Activated CD4-positive, alpha-beta T cell treated with anti-CD3 and anti-CD28 coated beads, Interleukin-2, amount 50 U/mL, for 16 hours (primary cell): ENCODE results near the gene DPM3.
"Not testable (repeated sequence)": the region's sequence is repeated elsewhere in the genome, so short reads cannot be mapped to it uniquely, and the experiment has no call there.

Experiments used
- DNase-seq: peaks from one replicate; pipeline ENCODE4 v3.0.0-alpha.2; 2020

Gene DPM3

DNA sequence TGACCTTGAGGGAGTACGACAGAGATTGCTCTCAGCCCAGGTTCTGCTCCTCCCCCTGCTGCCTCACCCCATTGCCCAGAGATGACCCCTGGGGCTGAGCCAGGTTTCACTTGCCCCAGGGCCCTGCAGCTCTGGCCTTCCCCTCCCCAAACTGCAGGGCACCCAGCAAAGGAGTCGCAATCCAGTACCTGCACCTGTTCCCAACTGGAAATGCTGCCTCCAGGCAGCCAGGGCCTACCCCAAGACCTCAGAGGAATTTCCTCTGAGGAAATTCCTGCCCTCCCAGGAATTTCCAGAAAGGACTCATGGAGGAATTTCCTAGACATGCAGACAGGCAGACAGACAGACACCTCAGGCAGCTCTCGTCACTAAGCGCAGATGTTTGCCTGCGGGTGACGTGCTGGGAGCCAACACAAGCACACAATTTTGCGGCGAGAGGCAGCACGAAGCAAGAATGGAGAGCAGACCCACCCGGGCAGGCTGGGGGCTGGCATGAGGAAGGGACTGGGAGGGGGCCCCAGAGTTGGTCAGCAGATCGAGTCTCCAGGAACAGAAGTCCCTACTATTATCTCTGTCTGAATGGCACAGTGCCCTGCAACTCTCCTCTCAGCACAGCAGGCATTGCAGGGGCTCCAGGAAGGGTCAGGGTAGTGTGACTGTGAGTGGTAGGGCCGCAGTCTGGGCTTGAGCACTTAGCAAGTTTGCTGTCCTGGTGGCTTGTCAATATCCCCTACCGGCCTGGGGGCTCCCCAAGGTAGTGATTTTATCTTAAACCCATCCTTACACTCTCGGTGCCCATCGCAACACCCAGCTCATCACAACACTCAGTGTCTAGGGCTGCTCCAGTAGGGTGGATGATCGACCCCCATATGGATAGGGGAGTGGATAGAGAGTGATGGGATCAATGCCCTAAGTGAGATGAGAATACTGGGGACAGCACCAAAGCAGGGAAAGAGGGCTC is 15.5 kb downstream of the DPM3 start:
- no peak for DNase-seq

DNA sequence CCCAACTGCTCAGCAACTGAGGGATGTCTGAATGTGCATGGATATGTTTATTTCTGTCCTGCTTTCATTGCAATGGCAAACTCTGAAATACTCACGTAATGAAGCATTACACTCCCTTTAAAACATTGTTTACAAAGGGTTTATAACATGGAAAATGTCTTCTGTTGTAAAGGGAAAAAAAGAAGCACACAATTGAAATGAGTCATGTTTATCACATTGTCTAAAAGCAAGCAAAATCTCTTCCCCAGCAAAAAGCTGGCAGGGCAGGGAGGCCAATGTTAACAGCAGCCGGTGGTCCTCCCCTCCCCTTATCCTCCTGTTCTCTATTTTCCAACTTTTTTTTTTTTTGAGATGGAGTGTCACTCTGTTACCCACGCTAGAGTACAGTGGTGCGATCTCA is 16.5 kb downstream of the DPM3 start:
- DNase-seq: no peak

DNA sequence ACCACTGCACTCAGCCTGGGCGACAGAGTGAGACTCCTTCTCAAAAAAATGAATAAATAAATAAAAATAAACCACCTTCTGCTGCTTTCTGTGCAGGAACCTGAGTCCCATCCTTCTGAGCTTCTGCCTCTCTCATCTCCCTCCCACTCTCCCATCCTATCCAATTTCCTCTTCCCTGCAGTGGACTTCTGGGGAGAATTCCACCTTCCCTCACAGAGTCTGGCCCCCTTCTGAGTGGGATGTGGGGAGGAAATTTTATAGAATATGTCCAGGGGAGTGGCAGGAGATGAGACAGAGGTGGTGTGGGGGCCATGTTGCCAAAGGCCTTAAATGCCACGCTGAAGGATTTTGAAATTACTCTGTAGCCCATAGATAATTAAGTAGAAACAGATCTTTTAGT is 18.0 kb downstream of the DPM3 start:
- DNase-seq: no peak

DNA sequence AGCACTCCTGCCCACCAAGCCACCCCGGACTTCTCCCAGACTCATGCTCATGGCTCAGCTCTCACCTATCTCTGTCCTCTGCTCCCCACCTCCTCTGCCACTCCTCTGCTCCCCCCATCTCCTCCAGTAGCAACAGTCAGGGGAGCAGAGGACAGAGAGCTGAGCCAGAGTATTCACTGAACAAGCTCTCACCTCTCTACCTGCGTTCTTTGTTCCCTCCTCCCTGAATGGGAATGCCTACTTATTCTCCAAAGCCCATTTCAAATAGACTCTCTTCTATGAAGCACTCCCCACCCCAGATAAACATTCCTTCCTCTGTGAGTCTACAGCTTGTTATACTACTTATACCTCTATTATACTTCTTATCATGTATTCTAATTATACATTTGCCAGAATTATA is 19.1 kb downstream of the DPM3 start:
- DNase-seq: no peak

DNA sequence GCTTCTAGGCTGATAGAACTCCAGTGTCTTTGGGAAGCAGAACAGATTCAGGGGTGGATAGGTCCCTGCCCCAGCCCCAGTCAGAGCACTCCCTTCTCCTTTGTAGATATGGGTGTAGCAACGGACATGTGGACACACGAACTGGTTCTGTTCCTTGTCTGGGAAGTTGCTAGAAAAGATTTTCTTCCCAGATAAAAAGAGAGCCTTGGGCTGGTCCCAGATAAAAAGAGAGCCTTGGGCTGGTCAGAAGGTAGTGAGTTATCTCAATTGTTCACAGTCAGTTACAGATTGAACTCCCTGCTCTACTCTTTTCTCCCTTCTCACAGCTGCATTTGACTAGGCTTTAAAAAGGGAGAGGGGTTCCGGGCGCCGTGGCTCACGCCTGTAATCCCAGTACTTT is 20.1 kb downstream of the DPM3 start:
- no peak for DNase-seq

DNA sequence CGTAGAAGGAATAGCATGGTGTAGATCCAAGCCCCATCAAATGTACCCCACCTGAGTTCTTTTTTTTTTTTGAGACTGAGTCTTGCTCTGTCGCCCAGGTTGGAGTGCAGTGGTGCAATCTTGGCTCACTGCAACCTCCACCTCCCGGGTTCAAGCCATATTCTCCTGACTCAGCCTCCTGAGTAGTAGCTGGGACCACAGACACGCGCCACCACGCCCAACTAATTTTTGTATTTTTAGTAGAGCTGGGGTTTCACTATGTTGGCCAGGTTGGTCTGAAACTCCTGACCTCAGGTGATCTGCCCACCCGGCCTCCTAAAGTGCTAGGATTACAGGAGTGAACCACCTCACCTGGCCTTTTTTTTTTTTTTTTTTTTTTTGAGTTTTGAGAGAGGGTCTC is 22.2 kb downstream of the DPM3 start:
- not testable (repeated sequence) for DNase-seq

DNA sequence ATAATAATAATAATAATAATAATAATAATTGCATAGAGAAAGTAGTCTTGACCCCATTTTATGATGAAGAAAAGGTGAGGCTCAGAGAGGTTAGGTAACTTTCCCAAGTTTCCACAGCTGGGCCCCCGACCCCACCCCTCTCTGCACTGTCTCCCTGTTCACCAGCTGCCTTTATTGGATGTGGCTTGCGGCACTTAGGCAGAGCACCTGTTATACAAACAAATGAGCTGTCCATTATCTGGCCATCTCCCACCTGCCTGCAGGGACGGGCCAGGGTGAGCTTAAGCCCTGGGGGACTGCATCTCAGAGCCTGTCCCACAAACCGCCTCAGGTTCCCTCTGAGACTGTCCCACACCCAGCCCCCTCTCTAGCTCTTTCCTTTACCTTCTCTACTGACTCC is 22.7 kb downstream of the DPM3 start:
- DNase-seq: no peak

DNA sequence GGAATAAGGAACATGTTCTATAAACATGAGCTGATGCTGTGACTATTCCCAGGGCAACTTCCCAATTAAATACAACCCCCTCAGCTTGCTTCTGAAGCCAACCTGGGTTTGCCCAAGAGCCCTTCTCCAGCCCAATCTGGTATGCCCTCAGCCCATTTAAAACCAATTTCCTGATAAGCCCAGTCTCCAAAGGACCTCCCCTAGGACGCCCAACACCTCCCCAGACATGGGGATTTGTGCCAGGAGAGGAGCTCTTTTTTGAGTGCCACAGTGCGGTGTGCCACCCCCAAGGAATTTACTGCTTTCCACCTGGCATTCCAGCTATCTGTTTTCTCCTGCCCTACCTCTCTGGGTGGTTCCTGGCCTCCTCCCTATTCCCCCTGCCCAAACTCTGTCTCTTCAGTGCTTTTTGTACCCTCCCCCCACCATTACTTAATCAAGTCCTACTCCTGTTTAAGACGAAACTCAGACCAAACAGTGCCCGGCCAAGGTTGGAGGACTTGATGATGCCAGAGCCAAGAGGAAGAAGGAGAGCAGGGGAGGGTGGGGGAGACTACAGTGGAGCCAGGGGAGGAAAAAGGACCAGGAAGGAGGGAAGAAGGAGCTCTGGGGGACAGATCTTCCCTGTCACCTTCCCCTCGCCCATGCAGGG is 24.1 kb downstream of the DPM3 start:
- DNase-seq: no peak

DNA sequence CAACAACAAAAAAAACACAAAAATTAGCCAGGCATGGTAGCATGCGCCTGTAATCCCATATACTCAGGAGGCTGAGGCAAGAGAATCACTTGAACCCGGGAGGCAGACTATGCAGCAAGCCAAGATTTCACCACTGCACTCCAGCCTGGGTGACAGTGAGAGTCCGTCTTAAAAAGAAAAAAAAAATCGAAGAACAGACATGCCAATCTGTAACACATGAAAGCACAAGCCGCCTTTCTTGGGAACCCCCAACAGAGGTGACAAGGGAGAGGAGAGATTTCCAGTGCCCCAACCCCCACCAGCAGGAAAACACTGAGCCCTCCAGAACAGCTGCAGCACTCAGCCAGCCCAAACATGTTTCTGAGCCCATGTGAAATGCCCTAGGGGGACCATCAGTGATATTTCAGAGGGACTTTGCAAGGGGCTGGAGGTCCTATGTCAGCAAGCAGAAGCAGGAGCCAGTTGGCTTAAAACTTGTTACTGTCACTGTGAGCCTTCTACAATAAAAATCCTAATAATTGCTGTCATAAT is 26.8 kb downstream of the DPM3 start:
- no peak for DNase-seq

DNA sequence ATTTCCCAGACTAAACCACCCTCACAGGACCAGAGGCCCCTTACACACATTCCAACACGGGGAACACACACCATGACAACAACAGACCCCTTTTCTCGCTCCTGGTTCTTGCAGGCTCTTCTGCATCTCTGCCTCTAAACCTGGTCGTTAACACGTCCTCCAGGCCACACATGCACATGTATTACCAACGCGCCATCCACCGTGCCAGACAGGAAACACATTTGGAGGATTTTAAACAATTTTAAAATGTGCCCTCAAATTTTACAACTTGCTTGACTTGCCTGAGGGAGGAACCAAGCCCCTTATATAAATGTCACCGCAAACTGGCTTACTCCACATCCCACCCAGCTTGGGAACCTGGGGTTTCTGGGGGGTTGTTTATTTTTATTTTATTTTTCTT is 29.5 kb downstream of the DPM3 start:
- DNase-seq: no peak

DNA sequence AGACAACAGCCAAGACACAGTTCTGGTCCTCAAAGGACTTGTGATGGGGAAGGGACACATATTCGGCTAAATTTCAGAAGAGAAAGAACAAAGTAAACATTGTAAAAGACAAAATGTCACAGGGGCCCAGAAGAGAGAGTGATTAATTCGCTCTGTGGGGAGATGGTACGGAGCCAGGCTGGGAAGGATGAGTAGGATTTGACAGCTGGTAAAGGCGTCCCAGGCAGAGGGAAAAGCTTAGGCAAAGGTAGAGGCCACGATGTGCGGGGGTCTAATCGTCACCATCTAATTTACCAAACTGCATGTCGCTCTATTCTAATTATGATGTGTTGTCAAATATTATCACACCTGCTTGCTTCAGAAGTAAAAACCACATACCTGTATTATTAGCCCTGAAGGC is 29.9 kb downstream of the DPM3 start:
- DNase-seq: no peak

DNA sequence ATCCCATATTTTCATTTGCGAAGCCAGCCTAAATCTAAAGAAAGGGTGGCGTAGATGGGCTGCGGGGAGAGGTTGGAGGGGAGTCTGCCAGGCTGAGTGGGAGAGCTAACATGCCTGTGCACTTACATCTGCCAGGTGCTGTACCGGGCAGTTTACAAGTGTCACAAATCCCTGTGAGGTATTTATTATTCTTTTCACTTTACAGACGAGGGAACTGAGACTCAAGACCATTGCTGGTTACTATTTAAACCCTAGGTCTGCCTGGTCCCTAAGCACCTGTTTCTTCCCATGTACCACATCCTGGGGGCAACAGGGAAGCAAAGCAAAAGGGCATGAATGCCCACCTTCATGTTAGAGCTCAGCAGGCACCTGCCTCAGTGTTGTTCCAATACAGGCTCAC is 32.0 kb downstream of the DPM3 start:
- no peak for DNase-seq

DNA sequence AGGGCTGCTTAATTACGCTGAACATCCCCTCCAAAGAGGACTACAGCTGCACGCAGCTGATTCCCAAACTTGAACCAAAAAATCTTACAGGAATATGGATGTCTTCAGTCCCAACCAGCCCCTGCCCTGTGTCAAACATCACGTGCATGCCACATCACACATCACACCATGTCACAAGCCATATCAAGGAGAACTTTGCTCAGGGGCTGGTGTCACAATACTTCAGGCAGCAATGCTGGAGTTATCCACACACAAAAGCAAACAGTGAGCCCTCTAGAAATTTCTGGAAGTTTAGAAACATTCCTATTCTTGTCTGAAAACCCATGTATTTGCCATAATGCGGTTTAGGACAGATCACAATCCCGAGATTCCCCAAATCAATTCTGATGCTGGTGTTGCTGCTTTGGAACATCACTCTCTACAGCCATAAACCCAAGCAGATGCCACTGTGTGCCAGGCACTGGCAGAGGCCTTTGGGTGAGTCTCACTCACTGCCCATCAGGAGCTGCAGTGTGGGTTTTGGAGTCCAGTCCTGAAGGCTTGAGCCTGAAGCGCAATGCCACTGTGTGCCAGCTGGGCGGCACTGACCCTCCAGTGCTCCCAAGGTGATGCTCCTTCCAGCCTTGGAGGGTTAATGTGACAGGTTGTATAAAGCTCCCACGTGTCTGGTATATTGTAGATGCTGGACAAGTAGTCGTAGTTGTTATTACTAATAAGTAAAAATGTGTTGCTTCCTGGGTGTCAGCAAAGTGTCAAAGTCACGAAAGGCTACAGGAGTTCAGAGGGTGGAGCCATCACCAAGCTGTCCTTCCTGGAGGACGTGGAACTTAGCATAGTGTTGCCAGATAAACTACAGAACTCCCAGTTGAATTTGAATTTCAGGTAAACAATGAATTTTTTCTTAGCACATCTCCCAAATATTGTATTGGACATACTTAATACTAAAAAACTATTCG is 32.7 kb downstream of the DPM3 start:
- DNase-seq: no peak

DNA sequence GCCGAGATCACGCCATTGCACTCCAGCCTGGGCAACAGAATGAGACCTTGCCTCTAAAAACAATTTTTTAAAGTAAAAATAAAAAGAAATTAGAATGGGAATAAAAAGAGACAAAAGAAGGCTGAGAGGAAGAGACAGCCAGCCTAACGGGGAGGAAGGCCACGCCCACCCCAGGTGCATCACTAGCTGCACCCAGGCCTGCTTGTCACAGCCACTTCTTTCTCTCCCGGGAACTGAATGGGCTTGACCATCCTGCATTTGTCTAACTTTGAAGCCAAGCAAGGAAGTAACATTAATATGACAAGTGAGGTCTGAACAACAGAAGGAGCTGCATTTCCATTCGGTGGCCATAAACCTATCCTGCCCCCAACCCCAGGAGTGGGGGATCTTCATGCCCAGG is 33.5 kb downstream of the DPM3 start:
- DNase-seq: no peak

DNA sequence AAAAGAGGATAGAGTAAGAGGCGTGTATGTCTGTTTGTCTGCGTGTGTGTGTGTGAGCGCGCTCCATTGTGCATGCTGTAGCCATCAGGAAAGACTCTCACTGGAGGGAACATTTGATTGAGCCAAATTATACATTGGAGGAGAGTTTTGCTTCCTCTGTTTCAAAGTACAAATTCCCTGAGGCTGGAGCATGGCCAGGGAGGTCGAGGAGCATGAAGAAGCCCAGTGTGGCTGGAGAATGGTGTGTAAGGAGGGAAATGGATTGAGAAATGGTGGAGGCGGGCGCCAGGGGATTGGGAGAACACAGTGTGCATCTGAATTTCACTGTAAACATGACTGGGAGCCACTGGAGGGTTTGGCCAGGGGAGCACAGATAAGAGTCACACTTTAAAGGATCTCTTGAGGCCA is 34.7 kb downstream of the DPM3 start:
- no peak for DNase-seq

DNA sequence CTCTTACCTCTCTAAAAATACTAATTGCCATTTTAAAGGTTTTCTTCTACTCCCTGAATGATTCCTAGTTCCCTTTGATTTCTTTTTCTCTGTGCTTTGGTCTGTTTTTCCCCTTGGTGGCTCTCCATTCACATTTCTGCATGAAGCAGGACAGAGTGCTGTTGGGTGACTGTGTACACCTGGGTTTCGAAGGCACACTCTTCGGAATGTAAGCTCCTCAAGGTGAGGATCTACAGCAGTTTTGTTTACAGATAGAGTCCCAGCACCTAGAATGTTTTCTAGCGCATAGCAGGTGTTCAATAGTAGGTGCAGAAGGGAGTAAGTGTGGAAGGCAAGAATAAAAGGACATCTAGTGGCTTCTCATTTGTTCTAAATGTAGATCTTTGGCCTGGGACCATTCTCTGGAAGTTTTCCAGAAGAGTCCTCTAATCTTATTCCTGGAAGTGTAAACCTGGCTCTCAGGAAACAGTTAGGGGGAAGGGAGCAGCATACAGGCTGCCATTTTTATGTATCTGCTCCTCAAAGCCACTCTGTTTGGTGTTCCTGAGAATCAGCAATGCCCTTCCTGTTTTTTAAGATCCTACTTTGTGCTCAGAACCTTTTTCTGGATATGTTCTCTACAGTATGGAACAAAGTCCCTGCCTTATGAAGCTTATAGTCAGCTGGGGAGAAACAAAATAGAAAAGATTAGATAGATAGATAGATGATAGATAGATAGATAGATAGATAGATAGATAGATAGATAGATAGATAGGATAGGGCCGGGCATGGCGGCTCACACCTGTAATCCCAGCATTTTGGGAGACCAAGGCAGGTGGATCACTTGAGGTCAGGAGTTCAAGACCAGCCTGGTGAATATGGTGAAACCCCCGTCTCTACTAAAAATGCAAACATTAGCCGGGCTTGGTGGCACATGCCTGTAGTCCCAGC is 35.5 kb downstream of the DPM3 start:
- DNase-seq: no peak

DNA sequence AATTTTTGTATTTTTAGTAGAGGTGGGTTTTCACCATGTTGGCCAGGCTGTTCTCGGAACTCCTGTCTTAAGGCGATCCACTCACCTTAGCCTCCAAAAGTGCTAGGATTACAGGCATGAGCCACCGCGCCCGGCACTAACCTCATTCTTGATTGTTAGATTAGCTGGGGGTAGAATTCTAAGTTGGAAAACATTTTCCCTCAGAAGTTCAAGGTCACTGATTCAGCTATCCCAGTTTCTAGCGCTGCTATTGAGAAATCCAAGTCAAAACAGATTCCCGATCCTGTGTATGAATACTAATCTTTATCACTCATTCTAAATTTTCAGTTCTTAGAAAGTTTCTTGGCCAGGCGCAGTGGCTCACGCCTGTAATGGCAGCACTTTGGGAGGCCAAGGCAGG is 37.0 kb downstream of the DPM3 start:
- DNase-seq: no peak

DNA sequence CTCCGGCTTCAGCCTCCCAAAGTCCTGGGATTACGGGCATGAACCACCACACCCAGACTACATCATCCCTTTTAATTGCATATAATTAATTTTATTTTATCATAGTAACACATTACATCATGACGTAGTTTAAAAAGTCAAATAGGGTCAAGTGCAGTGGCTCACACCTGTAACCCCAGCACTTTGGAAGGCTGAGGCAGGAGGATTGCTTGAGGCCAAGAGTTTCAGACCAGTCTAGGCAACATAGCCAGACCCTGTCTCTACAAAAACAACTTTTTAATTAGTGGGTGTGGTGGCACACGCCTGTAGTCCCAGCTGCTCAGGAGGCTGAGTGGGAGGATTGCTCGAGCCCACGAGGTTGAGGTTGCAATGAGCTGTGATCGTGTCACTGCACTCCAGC is 41.0 kb downstream of the DPM3 start:
- DNase-seq: no peak

DNA sequence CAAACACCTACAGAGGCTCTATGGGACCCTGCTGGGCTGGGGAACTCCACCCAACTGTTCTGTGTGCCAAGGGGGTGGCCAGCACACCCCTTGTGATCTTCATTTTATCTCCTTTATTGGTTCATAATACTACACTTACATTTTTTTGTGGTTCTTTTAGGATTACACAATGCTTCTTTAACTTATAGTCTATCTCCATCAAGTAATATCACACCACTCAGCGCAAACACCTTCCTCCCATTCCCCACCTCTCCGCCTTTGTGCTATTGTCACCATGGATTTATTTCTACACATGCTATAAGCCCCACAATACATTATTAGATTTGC is 45.7 kb downstream of the DPM3 start:
- DNase-seq: no peak

DNA sequence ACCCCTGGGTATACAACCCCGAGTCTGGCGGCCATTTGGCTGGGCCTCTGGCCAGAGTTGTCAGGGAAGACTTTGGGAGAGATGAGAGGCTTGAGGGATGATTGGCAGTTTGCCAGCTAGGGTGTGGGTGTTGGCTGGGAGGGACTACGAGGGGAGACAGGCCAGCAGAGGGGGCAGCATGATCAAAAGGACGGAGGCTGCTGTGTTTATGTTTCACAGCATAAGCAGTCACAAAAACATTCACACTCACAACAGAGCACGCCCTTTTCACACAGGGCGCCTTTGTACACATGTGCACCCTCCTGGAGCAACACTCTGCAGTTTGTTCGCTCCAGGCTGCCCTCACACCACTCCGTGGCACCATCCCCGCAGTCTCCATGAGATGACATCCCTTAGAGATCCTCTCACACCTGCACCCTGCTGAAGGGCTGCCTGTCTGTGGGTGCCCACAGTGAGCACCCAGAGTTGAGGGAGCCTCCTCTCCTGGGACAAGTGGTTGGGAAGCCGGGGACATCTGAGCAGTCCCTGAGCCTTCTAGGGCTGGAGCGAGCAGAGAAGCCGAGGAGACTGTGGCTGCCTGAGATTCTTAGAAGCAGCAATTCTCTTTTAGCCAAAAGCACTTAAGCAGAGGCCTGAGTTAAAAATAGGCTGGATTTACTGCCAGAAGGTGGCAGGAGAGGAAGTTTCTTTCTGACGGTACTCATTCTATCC is 46.3 kb downstream of the DPM3 start:
- DNase-seq: no peak

DNA sequence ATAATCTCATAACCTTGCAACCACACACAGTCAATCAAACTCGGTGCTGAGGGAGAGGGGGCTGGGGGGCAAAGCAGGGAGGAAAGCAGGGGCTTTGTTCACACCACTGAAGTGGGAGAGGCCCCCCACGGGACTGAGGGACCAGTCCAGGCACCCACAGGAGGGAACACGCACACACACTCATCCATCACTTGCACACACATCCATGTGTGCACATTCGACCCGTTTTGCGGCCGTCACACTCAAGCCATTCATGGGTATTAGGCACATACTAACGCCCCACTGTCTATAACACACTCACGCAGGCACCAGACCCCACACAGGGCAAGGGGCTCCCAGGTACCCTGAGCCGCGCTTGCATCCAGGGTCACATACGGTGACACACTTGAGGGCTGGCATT is 47.7 kb downstream of the DPM3 start:
- no peak for DNase-seq
